Activated naive CD8-positive, alpha-beta T cell treated with anti-CD3 and anti-CD28 coated beads, Interleukin-2, amount 50 U/mL, for 24 hours (primary cell): Measurements from ENCODE around the gene RXRA.

Source experiments
- ATAC-seq: fragments of 150-1000 bp; cut with Tn5 transposase; one replicate; pipeline ENCODE4 v1.10.0; 2021
- DNase-seq: peaks from one replicate; pipeline ENCODE4 v3.0.0; 2021
- H3K27ac Mint-ChIP-seq: one replicate; pipeline ENCODE4 v1.8.0; 2021; ENCODE audit warnings: mild to moderate bottlenecking, mixed read lengths
- H3K27me3 Mint-ChIP-seq: one replicate; pipeline ENCODE4 v1.8.0; 2021; ENCODE audit warnings: mixed read lengths
- H3K36me3 Mint-ChIP-seq: one replicate; pipeline ENCODE4 v1.8.0; 2021; ENCODE audit warnings: low read depth, mixed read lengths
- H3K4me1 Mint-ChIP-seq: one replicate; pipeline ENCODE4 v1.8.0; 2021; ENCODE audit warnings: mixed read lengths
- H3K4me3 Mint-ChIP-seq: one replicate; pipeline ENCODE4 v1.8.0; 2021; ENCODE audit warnings: mild to moderate bottlenecking, moderate library complexity, mixed read lengths
- H3K9me3 Mint-ChIP-seq: one replicate; pipeline ENCODE4 v1.8.0; 2021; ENCODE audit warnings: mixed read lengths

RXRA gene

DNA sequence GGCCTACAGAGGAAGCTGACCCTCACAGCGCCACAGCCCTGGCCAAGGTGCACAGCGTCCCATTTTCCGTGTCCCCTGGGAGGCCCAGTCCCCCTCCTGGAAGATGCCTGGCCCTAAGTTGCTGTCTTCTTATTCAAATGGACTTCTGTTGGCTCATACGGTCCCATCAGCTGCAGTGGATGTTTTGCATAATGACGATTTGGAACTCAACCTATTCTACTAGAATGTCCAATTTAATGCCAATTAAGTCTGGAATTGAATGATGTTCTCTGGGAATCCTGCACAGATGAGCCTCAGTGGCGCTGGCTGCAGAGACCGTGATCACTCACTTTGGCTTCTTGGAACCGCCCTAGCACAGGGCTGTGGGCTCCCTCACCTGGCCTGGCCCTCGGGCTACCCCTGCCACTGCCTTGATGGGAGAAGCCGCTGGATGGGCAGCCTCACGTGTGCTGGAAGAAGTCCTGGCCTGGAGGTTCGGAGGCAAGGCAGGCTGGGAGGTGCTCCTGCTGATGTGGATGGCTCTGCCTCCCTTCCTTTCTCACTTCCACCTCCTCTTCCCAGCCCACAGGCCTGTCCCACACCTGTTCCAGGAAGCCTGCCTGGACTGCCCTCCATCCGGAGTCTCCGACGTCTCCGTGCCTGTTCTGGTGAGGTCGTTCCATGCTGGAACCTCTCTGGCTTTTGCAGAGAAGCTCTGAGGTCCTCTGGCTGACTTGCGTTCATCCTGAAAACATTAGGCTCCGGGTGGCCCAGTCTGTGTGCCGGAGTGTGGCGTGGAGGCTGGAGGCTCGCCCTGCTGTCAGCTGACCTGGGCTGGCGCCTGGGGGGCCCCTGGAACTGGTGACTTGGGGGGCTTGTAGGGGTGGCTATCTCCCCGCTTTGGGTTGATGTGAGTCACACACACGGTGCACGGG, 147.1 kb downstream of the RXRA start:
- H3K4me1 Mint-ChIP-seq, result peaks cover 7% of the 10 kb centered on the region
- H3K36me3 Mint-ChIP-seq, result no peaks in the 10 kb centered on the region
- H3K27ac Mint-ChIP-seq, result no peak overlapping the region
- no peaks in the 10 kb centered on the region for H3K9me3 Mint-ChIP-seq
- no peak overlapping the region for H3K4me3 Mint-ChIP-seq
- ATAC-seq, result no peak
- no peaks in the 10 kb centered on the region for H3K27me3 Mint-ChIP-seq
- no peak for DNase-seq

- ATAC-seq (no peak), DNase-seq (no peak)
- Mint-ChIP-seq H3K4me1 (peaks cover 7% of the 10 kb centered on the region), H3K4me3 (no peak overlapping the region), H3K36me3 (no peaks in the 10 kb centered on the region), H3K9me3 (no peaks in the 10 kb centered on the region), H3K27me3 (no peaks in the 10 kb centered on the region), H3K27ac (no peak overlapping the region)
Observed at GRCh38 chr9:134474055-134474370, 147.8 kb downstream of the RXRA start.

- Mint-ChIP-seq H3K36me3 (no peaks in the 10 kb centered on the region), H3K4me3 (no peak overlapping the region), H3K27ac (peak overlapping the region; percentile 54), H3K9me3 (no peaks in the 10 kb centered on the region), H3K27me3 (no peaks in the 10 kb centered on the region), H3K4me1 (peaks cover 7% of the 10 kb centered on the region)
- peak; percentile 33 for DNase-seq
- ATAC-seq, result peak; percentile 29
Observed at GRCh38 chr9:134475011-134475790, 148.9 kb downstream of the RXRA start.

DNA sequence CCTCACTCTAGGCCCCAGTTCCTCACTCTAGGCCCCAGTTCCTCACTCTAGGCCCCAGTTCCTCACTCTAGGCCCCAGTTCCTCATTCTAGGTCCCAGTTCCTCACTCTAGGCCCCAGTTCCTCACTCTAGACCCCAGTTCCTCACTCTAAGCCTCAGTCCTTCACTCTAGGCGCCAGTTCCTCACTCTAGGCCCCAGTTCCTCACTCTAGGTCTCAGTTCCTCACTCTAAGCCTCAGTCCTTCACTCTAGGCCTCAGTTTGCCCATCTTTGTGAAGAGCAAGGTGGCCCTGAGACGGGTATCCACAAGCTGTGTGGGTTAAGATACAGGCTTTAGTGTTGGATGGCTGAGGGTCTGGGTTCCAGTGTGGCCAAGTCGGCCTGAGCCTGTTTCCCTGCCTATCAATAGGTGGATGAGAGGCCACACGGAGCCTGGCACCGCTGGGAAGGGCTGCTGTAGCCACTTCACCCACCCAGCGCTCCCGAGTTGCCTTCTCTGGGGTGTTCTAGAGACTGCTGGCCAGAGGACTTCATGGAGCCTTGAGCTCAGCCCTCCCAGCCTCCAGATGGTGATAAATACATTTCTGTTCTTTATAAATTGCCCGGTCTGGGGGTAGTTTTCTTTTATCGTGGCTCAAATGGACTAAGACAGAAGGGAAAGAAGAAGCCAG, 150.2 kb downstream of the RXRA start:
- Mint-ChIP-seq H3K9me3 (no peaks in the 10 kb centered on the region), H3K27ac (no peak overlapping the region), H3K27me3 (no peaks in the 10 kb centered on the region), H3K36me3 (no peaks in the 10 kb centered on the region), H3K4me3 (no peak overlapping the region), H3K4me1 (peaks cover 7% of the 10 kb centered on the region)
- no peak for ATAC-seq
- no peak for DNase-seq

- Mint-ChIP-seq H3K27me3 (no peaks in the 10 kb centered on the region), H3K27ac (no peak overlapping the region), H3K4me1 (peaks cover 7% of the 10 kb centered on the region), H3K4me3 (no peak overlapping the region), H3K9me3 (no peaks in the 10 kb centered on the region), H3K36me3 (no peaks in the 10 kb centered on the region)
- no peak for ATAC-seq
- DNase-seq, result no peak
Observed at GRCh38 chr9:134476942-134477335, 150.7 kb downstream of the RXRA start.

- no peak overlapping the region for H3K27ac Mint-ChIP-seq
- peaks cover 7% of the 10 kb centered on the region for H3K4me1 Mint-ChIP-seq
- H3K36me3 Mint-ChIP-seq, result no peaks in the 10 kb centered on the region
- ATAC-seq, result no peak
- no peaks in the 10 kb centered on the region for H3K9me3 Mint-ChIP-seq
- H3K27me3 Mint-ChIP-seq, result no peaks in the 10 kb centered on the region
- no peak for DNase-seq
- no peak overlapping the region for H3K4me3 Mint-ChIP-seq
Observed at GRCh38 chr9:134477342-134477925, 151.2 kb downstream of the RXRA start.

DNA sequence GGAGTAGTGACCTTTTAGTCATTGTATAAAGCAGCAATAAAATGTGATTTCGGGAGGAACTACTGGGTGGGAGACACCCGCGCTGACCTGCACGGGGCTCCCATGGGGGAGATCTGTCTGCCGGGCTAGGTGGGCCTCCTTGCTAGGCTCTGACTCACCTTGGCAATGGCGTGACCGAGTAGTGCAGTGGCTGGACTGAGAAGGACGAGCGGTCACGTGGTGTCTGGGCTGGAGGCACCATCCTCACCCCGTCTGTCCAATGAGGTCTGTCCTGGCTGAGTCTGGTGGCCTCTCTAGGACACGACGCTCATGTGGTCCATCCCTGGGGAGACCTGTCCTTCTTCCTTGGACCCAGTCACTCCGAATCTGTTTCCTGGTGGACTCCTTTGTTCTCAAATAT, 151.7 kb downstream of the RXRA start:
- no peak overlapping the region for H3K27ac Mint-ChIP-seq
- H3K27me3 Mint-ChIP-seq, result no peaks in the 10 kb centered on the region
- H3K4me1 Mint-ChIP-seq, result peaks cover 7% of the 10 kb centered on the region
- ATAC-seq (no peak), DNase-seq (no peak)
- H3K36me3 Mint-ChIP-seq, result no peaks in the 10 kb centered on the region
- no peak overlapping the region for H3K4me3 Mint-ChIP-seq
- H3K9me3 Mint-ChIP-seq, result no peaks in the 10 kb centered on the region

DNA sequence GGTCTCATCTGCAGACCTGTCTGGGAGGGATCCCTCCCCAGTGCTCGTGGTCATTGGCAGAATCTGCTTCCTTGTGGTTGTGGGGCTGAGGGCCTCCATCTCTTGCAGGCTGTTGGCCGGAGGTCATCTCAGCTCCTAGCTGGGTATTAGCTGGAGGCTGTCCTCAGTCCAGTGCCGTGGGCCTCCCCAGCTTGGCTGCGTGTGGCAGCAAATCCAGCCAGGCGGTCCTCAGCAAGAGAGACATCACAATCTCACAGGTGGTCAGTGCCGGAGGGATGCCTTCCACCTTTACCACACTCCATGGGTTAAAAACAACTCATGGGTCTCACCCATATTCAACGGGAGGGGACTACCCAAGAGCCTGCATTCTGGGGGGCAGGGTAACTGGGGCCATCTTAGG, 155.5 kb downstream of the RXRA start:
- H3K4me3 Mint-ChIP-seq, result no peak overlapping the region
- H3K36me3 Mint-ChIP-seq, result no peaks in the 10 kb centered on the region
- H3K9me3 Mint-ChIP-seq, result no peaks in the 10 kb centered on the region
- no peak overlapping the region for H3K27ac Mint-ChIP-seq
- peaks cover 4% of the 10 kb centered on the region for H3K4me1 Mint-ChIP-seq
- ATAC-seq (no peak), DNase-seq (no peak)
- H3K27me3 Mint-ChIP-seq, result no peaks in the 10 kb centered on the region

DNA sequence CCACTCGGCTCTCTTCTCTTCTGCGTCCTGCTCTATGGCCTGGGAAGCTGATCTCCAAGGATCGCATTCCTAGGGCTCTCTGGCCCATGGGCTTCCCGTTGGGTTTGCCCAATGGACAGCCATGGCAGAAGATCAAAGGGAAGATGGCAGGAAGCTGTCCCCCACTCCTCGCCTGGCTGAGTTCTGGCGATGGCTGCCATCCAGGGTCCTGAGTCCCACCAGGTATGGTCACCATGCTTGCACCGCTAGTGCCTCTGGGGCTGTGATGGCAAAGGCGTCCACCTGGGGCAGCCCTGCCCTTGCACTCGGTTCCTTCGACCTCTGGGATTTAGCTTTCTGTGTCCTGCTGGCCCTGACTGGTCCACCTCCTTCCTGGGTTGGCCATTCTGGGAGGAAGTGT, 156.0 kb downstream of the RXRA start:
- H3K27ac Mint-ChIP-seq, result no peak overlapping the region
- no peak overlapping the region for H3K4me3 Mint-ChIP-seq
- H3K27me3 Mint-ChIP-seq, result no peaks in the 10 kb centered on the region
- DNase-seq, result no peak
- ATAC-seq, result no peak
- no peaks in the 10 kb centered on the region for H3K9me3 Mint-ChIP-seq
- no peaks in the 10 kb centered on the region for H3K36me3 Mint-ChIP-seq
- peaks cover 4% of the 10 kb centered on the region for H3K4me1 Mint-ChIP-seq

DNA sequence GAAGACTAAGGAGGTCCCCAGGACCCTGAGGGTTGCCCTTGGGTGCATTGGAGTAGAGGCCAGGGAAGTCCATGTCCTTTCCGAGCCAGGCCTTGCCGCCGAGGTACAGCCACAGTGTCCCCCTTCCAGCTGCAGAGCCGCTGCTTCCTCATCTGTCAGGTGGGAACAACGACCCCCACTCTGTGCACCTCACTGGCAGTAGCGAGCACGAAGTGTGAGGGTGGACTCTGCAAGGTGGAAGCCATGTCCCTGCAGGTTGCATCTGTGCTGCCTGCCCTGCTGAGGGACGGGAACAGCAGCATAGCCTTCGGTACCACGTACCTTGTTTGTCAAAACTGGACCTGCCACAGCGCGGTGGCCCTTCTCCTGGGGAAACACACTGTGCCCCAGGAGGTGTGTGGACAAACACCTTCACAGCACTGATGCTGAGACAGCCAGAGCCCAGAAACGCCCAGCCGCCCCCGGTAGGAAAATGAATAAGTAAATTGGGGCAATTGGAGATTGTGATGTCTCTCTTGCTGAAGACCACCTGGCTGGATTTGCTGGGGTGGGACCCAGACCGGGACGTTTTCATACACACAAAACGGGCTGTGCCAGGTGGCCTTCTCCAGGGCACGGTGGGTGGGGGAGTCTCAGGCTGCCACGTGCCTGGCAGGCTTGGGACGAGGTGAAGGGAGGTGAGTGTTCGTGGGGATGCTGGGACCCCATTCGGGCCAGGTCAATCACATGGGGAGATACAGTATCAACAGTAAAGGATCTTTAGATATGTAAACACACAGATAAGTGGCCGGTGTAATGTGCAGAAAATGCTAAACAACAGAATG, 157.3 kb downstream of the RXRA start:
- Mint-ChIP-seq H3K27me3 (no peaks in the 10 kb centered on the region), H3K4me1 (peaks cover 4% of the 10 kb centered on the region), H3K36me3 (no peaks in the 10 kb centered on the region), H3K4me3 (no peak overlapping the region), H3K9me3 (no peaks in the 10 kb centered on the region), H3K27ac (no peak overlapping the region)
- DNase-seq (no peak), ATAC-seq (no peak)

- Mint-ChIP-seq H3K4me1 (peaks cover 4% of the 10 kb centered on the region), H3K27me3 (no peaks in the 10 kb centered on the region), H3K36me3 (no peaks in the 10 kb centered on the region), H3K4me3 (no peak overlapping the region), H3K27ac (no peak overlapping the region), H3K9me3 (no peaks in the 10 kb centered on the region)
- no peak for DNase-seq
- no peak for ATAC-seq
Observed at GRCh38 chr9:134484479-134484878, 158.2 kb downstream of the RXRA start.

GRCh38 chr9:134485653-134486052, 159.4 kb downstream of the RXRA start:
- H3K4me3 Mint-ChIP-seq, result no peak overlapping the region
- H3K9me3 Mint-ChIP-seq, result no peaks in the 10 kb centered on the region
- no peaks in the 10 kb centered on the region for H3K27me3 Mint-ChIP-seq
- no peak for ATAC-seq
- peaks cover 4% of the 10 kb centered on the region for H3K4me1 Mint-ChIP-seq
- H3K27ac Mint-ChIP-seq, result no peak overlapping the region
- no peak for DNase-seq
- no peaks in the 10 kb centered on the region for H3K36me3 Mint-ChIP-seq

DNA sequence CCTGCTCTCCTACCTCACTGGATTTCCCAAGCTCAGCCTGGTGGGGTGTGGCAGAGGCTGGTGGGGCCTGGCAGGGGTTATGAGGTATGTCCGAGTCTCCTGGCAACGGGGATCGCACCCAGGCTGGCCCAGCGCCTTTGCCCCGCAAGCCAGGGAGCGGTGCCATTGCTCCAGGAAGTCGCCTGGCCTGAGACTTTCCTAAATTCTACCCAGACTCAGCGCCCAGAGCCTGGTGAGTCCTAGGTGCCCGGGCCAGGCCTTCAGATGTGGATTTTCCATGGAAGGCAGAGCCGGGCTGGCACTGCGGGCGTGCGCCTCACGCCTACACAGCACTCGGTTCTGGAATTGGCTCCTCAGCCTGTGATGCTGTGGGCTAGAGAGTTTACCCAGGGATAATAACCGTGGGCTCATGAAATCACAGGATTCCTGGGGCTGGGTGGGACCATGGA, 159.9 kb downstream of the RXRA start:
- Mint-ChIP-seq H3K36me3 (no peaks in the 10 kb centered on the region), H3K4me3 (no peak overlapping the region), H3K4me1 (peaks cover 4% of the 10 kb centered on the region), H3K27me3 (no peaks in the 10 kb centered on the region), H3K27ac (no peak overlapping the region), H3K9me3 (no peaks in the 10 kb centered on the region)
- ATAC-seq, result no peak
- DNase-seq, result no peak

DNA sequence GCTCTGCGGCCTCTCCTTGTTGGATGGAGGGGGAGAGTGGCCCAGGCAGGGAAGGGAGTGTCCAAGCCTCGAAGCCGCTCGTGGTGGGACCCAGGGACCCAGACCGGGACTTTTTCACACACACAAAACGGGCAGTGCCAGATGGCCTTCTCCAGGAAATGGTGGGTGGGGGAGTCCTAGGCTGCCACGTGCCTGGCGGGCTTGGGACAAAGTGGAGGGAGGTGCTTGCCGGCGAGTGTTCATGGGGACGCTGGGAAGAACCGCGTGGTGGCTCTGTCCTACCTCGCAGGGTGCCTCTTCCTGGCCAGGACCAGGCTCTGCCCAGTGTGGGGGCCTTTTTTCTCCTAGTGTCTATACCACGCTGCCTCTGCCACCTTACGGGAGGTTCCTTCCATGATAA, 160.3 kb downstream of the RXRA start:
- Mint-ChIP-seq H3K27ac (no peak overlapping the region), H3K9me3 (no peaks in the 10 kb centered on the region), H3K4me3 (no peak overlapping the region), H3K36me3 (no peaks in the 10 kb centered on the region), H3K4me1 (peaks cover 4% of the 10 kb centered on the region), H3K27me3 (no peaks in the 10 kb centered on the region)
- DNase-seq (no peak), ATAC-seq (no peak)
